SU-DHL-6 (cell line): ENCODE results near the gene NID2.

Experiments used
- H2AFZ ChIP-seq: fragments of 200-600 bp; sonication (generic); 2 replicates; pipeline ENCODE4 v1.6.1; 2014; ENCODE audit warnings: low read depth, mild to moderate bottlenecking, moderate library complexity, mixed read lengths, antibody characterized with exemption, low read length; ENCODE audit not compliant: severe bottlenecking
- H3F3A ChIP-seq: fragments of 200-600 bp; shearing (Covaris generic); 2 replicates; pipeline ENCODE4 v1.6.0; 2016; ENCODE audit warnings: antibody characterized with exemption, mild to moderate bottlenecking; ENCODE audit not compliant: insufficient read depth
- H3K27ac ChIP-seq: fragments of 200-600 bp; sonication (generic); 2 replicates; pipeline ENCODE4 v1.5.1; 2016; ENCODE audit warnings: low read depth, mild to moderate bottlenecking, low read length, moderate library complexity, mixed read lengths
- H3K27me3 ChIP-seq: fragments of 200-600 bp; sonication (generic), shearing (Covaris generic); 2 replicates; pipeline ENCODE4 v1.6.0; 2014; ENCODE audit warnings: mild to moderate bottlenecking, low read length
- H3K36me3 ChIP-seq: fragments of 200-600 bp; sonication (generic); 2 replicates; pipeline ENCODE4 v1.6.1; 2014; ENCODE audit warnings: mild to moderate bottlenecking, low read length, mixed read lengths
- H3K4me2 ChIP-seq: fragments of 300-600, 200-600 bp; shearing (Covaris generic), sonication (generic); 2 replicates; pipeline ENCODE4 v1.6.0; 2014; ENCODE audit warnings: low read length, low read depth, mild to moderate bottlenecking; ENCODE audit not compliant: poor library complexity, severe bottlenecking
- H3K4me3 ChIP-seq: fragments of 200-600 bp; sonication (generic); 2 replicates; pipeline ENCODE4 v1.5.1; 2014; ENCODE audit warnings: antibody characterized with exemption, low read length, mild to moderate bottlenecking, mixed read lengths; ENCODE audit not compliant: insufficient read depth, poor library complexity, severe bottlenecking
- H3K79me2 ChIP-seq: fragments of 200-600 bp; sonication (generic); 2 replicates; pipeline ENCODE4 v1.6.1; 2014; ENCODE audit warnings: mild to moderate bottlenecking, low read length, moderate library complexity; ENCODE audit not compliant: insufficient read depth
- H3K9ac ChIP-seq: fragments of 200-600 bp; sonication (generic); 2 replicates; pipeline ENCODE4 v1.7.0; 2014; ENCODE audit warnings: mild to moderate bottlenecking, low read length
- H3K9me2 ChIP-seq: fragments of 200-600 bp; sonication (generic); replicated peaks from 2 replicates; pipeline ENCODE4 v1.6.1; 2014; ENCODE audit warnings: low read length; ENCODE audit not compliant: insufficient read depth
- H3K9me3 ChIP-seq: fragments of 200-600 bp; sonication (generic); 2 replicates; pipeline ENCODE4 v1.6.1; 2014; ENCODE audit warnings: low read length, mixed read lengths; ENCODE audit not compliant: insufficient read depth
- H4K20me1 ChIP-seq: fragments of 200-600 bp; sonication (generic); 2 replicates; pipeline ENCODE4 v1.6.1; 2014; ENCODE audit warnings: low read depth, mild to moderate bottlenecking, antibody characterized with exemption, low read length, moderate library complexity, mixed read lengths
- EZH2phosphoT487 ChIP-seq: fragments of 200-600 bp; sonication (generic), shearing (Covaris generic); conservative IDR thresholded peaks from 2 replicates; pipeline ENCODE4 v1.6.1; 2018; ENCODE audit warnings: mild to moderate bottlenecking, antibody characterized with exemption, low read length, moderate library complexity, mixed read lengths
- TF ChIP-seq, protein P1 (sequence below): fragments of 200-600 bp; sonication (generic); IDR thresholded peaks from one replicate; pipeline ENCODE4 v1.5.1; 2017; ENCODE audit warnings: antibody characterized with exemption, mild to moderate bottlenecking, low read length, moderate library complexity; ENCODE audit not compliant: insufficient read depth, poor library complexity, severe bottlenecking

Gene NID2

GRCh38 chr14:52112336-52113018 lies 43.6 kb upstream of the NID2 start:
- H2AFZ ChIP-seq = no peak overlapping the region
- H3K79me2 ChIP-seq = no peaks in the 10 kb centered on the region
- H3K9me3 ChIP-seq = no peaks in the 10 kb centered on the region
- no peaks in the 10 kb centered on the region for H3K27me3 ChIP-seq
- no peaks in the 10 kb centered on the region for H3K36me3 ChIP-seq
- no peaks in the 10 kb centered on the region for H4K20me1 ChIP-seq
- H3K27ac ChIP-seq = no peak overlapping the region
- H3K9ac ChIP-seq = no peak overlapping the region
- TF ChIP-seq EZH2phosphoT487 = no peak
- TF ChIP-seq, protein P1, sequence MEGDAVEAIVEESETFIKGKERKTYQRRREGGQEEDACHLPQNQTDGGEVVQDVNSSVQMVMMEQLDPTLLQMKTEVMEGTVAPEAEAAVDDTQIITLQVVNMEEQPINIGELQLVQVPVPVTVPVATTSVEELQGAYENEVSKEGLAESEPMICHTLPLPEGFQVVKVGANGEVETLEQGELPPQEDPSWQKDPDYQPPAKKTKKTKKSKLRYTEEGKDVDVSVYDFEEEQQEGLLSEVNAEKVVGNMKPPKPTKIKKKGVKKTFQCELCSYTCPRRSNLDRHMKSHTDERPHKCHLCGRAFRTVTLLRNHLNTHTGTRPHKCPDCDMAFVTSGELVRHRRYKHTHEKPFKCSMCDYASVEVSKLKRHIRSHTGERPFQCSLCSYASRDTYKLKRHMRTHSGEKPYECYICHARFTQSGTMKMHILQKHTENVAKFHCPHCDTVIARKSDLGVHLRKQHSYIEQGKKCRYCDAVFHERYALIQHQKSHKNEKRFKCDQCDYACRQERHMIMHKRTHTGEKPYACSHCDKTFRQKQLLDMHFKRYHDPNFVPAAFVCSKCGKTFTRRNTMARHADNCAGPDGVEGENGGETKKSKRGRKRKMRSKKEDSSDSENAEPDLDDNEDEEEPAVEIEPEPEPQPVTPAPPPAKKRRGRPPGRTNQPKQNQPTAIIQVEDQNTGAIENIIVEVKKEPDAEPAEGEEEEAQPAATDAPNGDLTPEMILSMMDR = no peak
- H3F3A ChIP-seq = no peaks in the 10 kb centered on the region
- H3K9me2 ChIP-seq = no peaks in the 10 kb centered on the region
- H3K4me3 ChIP-seq = no peak overlapping the region
- no peak overlapping the region for H3K4me2 ChIP-seq

DNA sequence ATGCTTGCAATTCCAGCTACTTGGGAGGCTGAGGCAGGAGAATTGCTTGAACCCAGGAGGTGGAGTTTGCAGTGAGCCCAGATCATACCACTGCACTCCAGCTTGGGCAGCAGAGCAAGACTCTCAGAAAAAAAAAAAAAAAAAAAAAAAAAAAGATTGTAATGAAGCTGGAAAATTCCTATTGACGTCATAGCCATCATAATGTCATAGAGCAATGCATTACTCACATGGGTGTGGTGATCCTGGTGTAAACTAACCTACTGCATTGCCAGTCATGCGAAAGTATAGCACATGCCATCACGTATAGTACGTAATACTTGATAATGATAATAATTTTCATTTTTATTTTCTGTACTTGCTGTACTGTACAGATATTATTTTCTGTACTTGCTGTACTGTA lies 42.7 kb upstream of the NID2 start:
- Histone ChIP-seq H3K27ac (no peak overlapping the region), H3K9me2 (no peaks in the 10 kb centered on the region), H3K9ac (no peak overlapping the region), H3K79me2 (no peaks in the 10 kb centered on the region), H3K4me3 (no peak overlapping the region), H3K9me3 (no peaks in the 10 kb centered on the region), H4K20me1 (no peaks in the 10 kb centered on the region), H3F3A (no peaks in the 10 kb centered on the region), H3K36me3 (no peaks in the 10 kb centered on the region), H3K27me3 (no peaks in the 10 kb centered on the region), H3K4me2 (no peak overlapping the region), H2AFZ (no peak overlapping the region)
- TF ChIP-seq, protein P1 = no peak
- no peak for TF ChIP-seq EZH2phosphoT487

GRCh38 chr14:52110441-52111086 lies 41.7 kb upstream of the NID2 start:
- no peaks in the 10 kb centered on the region for H4K20me1 ChIP-seq
- no peaks in the 10 kb centered on the region for H3K36me3 ChIP-seq
- no peaks in the 10 kb centered on the region for H3K79me2 ChIP-seq
- H3K27ac ChIP-seq = no peak overlapping the region
- H3K4me2 ChIP-seq = no peak overlapping the region
- no peak overlapping the region for H2AFZ ChIP-seq
- no peak overlapping the region for H3K9ac ChIP-seq
- no peaks in the 10 kb centered on the region for H3K9me2 ChIP-seq
- H3K27me3 ChIP-seq = no peaks in the 10 kb centered on the region
- no peak overlapping the region for H3K4me3 ChIP-seq
- H3F3A ChIP-seq = no peaks in the 10 kb centered on the region
- TF ChIP-seq, protein P1 = no peak
- no peak for TF ChIP-seq EZH2phosphoT487
- H3K9me3 ChIP-seq = no peaks in the 10 kb centered on the region
